GM12878 (cell line): ENCODE measurements around the gene TIMM17B. TPM values are rescaled to one million over a fixed set of nuclear protein-coding genes. Genes with fewer than 3 reads are reported as not detected.

ENCODE experiments used
- ATAC-seq: fragments of 200-7000 bp; cut with Tn5 transposase; 3 replicates; pipeline ENCODE4 v1.9.1; 2020; ENCODE audit warnings: mild to moderate bottlenecking, moderate library complexity
- BruUV-seq: library from RNA; stranded (reverse); fragments of 400-500 nt; replicated peaks from 2 replicates; lab custom pipeline; 2021; lab: Mats Ljungman, UMichigan
- CTCF ChIA-PET: fragments of 300-600 bp; sonication (Branson Sonifier 250); formaldehyde crosslinking; extraction: SDS; loops from one replicate; lab custom pipeline; 2021; ENCODE audit warnings: inconsistent platforms; lab: Yijun Ruan, JAX
- POLR2A ChIA-PET: fragments of 350-600 bp; formaldehyde crosslinking; extraction: SDS; loops from one replicate; lab custom pipeline; 2021; ENCODE audit warnings: inconsistent platforms; lab: Charles Lee
- RAD21 ChIA-PET: fragments of 300-600 bp; sonication (Branson Sonifier 250); formaldehyde crosslinking; loops from one replicate; lab custom pipeline; 2023; ENCODE audit warnings: antibody characterized with exemption; ENCODE audit not compliant: unreplicated experiment; lab: Charles Lee
- SMC1A ChIA-PET: fragments of 300-600 bp; sonication (Branson Sonifier 250); formaldehyde crosslinking; loops from one replicate; lab custom pipeline; 2023; ENCODE audit not compliant: unreplicated experiment, uncharacterized antibody; lab: Charles Lee
- DNase-seq: peaks from one replicate; pipeline ENCODE4 v3.0.0-alpha.2; 2011; ENCODE audit warnings: low read depth, low spot score
- FAIRE-seq: peaks from 3 replicates; lab custom pipeline; 2011; peaks lifted over from hg19 to GRCh38; lab: Jason Lieb, UNC
- H2AFZ ChIP-seq: 2 replicates; pipeline ENCODE4 v1.6.0; 2011; ENCODE audit warnings: low read depth, low read length, control low read depth; ENCODE audit not compliant: control insufficient read depth
- H3K27ac ChIP-seq: 2 replicates; pipeline ENCODE4 v1.5.1; 2011; ENCODE audit warnings: control low read depth; ENCODE audit not compliant: control insufficient read depth, insufficient read depth
- H3K27me3 ChIP-seq, 2 experiments: replicated peaks in 1 of 2; 2 replicates each; pipeline versions ENCODE4 v1.6.0 to v1.6.1; 2011; ENCODE audit warnings: low read length in 1 of 2; ENCODE audit not compliant: control insufficient read depth in 2 of 2, insufficient read depth in 2 of 2
- H3K36me3 ChIP-seq, 2 experiments: 2 replicates each; pipeline ENCODE4 v1.5.1; 2011; ENCODE audit warnings: low read length in 1 of 2; ENCODE audit not compliant: control insufficient read depth in 2 of 2, insufficient read depth in 2 of 2
- H3K4me1 ChIP-seq: 2 replicates; pipeline ENCODE4 v1.6.1; 2011; ENCODE audit warnings: mild to moderate bottlenecking, low read length, moderate library complexity, mixed read lengths; ENCODE audit not compliant: control insufficient read depth, insufficient read depth
- H3K4me2 ChIP-seq: 2 replicates; pipeline ENCODE4 v1.6.0; 2011; ENCODE audit warnings: control low read depth; ENCODE audit not compliant: control insufficient read depth, insufficient read depth
- H3K4me3 ChIP-seq: fragments of 200-600 bp; sonication (generic); 2 replicates; pipeline ENCODE4 v1.5.1; 2016
- H3K79me2 ChIP-seq: 2 replicates; pipeline ENCODE4 v1.6.0; 2011; ENCODE audit warnings: low read length; ENCODE audit not compliant: control insufficient read depth, insufficient read depth
- H3K9ac ChIP-seq: 2 replicates; pipeline ENCODE4 v1.8.0; 2011; ENCODE audit warnings: low read length, control low read depth, mixed read lengths; ENCODE audit not compliant: control insufficient read depth, insufficient read depth
- H3K9me3 ChIP-seq: replicated peaks from 3 replicates; pipeline ENCODE4 v1.5.1; 2011; ENCODE audit warnings: mild to moderate bottlenecking, low read length; ENCODE audit not compliant: control insufficient read depth, insufficient read depth
- H4K20me1 ChIP-seq: 2 replicates; pipeline ENCODE4 v1.6.0; 2011; ENCODE audit not compliant: control insufficient read depth, insufficient read depth
- BRCA1 ChIP-seq: IDR thresholded peaks from 2 replicates; pipeline ENCODE4 v1.6.1; 2011; ENCODE audit warnings: low read depth, low read length, improper control_type of control experiment
- CUX1 ChIP-seq: IDR thresholded peaks from 2 replicates; pipeline ENCODE4 v1.6.1; 2012; ENCODE audit warnings: improper control_type of control experiment, low read depth, low read length; ENCODE audit not compliant: insufficient replicate concordance
- E2F4 ChIP-seq: IDR thresholded peaks from 2 replicates; pipeline ENCODE4 v1.6.1; 2012; ENCODE audit warnings: low read depth, low read length, improper control_type of control experiment
- FOS ChIP-seq: IDR thresholded peaks from 3 replicates; pipeline ENCODE4 v1.6.1; 2011; ENCODE audit warnings: borderline replicate concordance; ENCODE audit not compliant: insufficient read length; ENCODE audit errors: extremely low read depth
- GATAD2B ChIP-seq: fragments of 450-650 bp; conservative IDR thresholded peaks from 2 replicates; pipeline ENCODE4 v1.6.1; 2017; ENCODE audit warnings: low read depth, mild to moderate bottlenecking, moderate library complexity
- HCFC1 ChIP-seq: fragments of 150-350 bp; IDR thresholded peaks from 2 replicates; pipeline ENCODE4 v1.6.1; 2014; ENCODE audit warnings: low read length
- KAT2A ChIP-seq: conservative IDR thresholded peaks from 2 replicates; pipeline ENCODE4 v1.6.1; 2011; ENCODE audit warnings: low read depth, low read length; ENCODE audit not compliant: control insufficient read depth
- NR2F1 ChIP-seq: fragments of 450-650 bp; conservative IDR thresholded peaks from 2 replicates; pipeline ENCODE4 v1.6.1; 2017; ENCODE audit warnings: mild to moderate bottlenecking
- SP1 ChIP-seq: IDR thresholded peaks from one replicate; pipeline ENCODE4 v1.6.1; 2011; ENCODE audit warnings: low read depth, low read length
- SPI1 ChIP-seq: IDR thresholded peaks from 2 replicates; pipeline ENCODE4 v1.6.1; 2011; ENCODE audit warnings: low read depth, mild to moderate bottlenecking, low read length, moderate library complexity, borderline replicate concordance; ENCODE audit not compliant: insufficient read depth
- SREBF2 ChIP-seq: IDR thresholded peaks from 2 replicates; pipeline ENCODE4 v1.6.1; 2012; ENCODE audit warnings: mild to moderate bottlenecking, low read length
- STAT3 ChIP-seq: IDR thresholded peaks from 2 replicates; pipeline ENCODE4 v1.6.1; 2011; ENCODE audit warnings: low read depth, low read length, improper control_type of control experiment
- ZNF592 ChIP-seq: fragments of 450-650 bp; IDR thresholded peaks from 2 replicates; pipeline ENCODE4 v1.6.1; 2017; ENCODE audit warnings: mild to moderate bottlenecking, moderate library complexity
- ZZZ3 ChIP-seq: IDR thresholded peaks from 2 replicates; pipeline ENCODE4 v1.6.1; 2011; ENCODE audit warnings: low read depth; ENCODE audit not compliant: control insufficient read depth, insufficient read length
- WGBS: methylation state at CpG from one replicate; pipeline ENCODE4 v1.1.6; 2016; ENCODE audit warnings: low lambda C conversion rate; ENCODE audit not compliant: insufficient replicate concordance, insufficient coverage; ENCODE audit errors: missing lambda C conversion rate; 5-methylcytosine and 5-hydroxymethylcytosine counted together
- in situ Hi-C: fragments of 300-500 bp; cut with MboI; formaldehyde crosslinking; loops from 9 replicates; pipeline ENCODE4 v1.14.3; 2018; ENCODE audit warnings: mixed read lengths
- intact Hi-C: fragments of 100-400 bp; cut with micrococcal nuclease; formaldehyde crosslinking; loops from one replicate; pipeline ENCODE4 v1.14.2; 2022; ENCODE audit not compliant: unreplicated experiment
- polyA plus RNA-seq, 11 experiments: library from polyadenylated mRNA; depleted of rRNA in 4 of 11; unstranded in 6 of 11; stranded (reverse) in 5 of 11; fragments of >200 nt; fragmentation: Nextera tagmentation in 4 of 11; fragmentation: Illumina TruSeq in 1 of 11; extraction: Ambion mirVana in 4 of 11; extraction: Trizol in 1 of 11; gene quantifications; 1 replicate in 1 of 11; 2 replicates in 10 of 11; pipeline versions ENCODE4 v1.2.1 to v1.2.3, GENCODE V29; 2011 to 2016; ENCODE audit warnings: inconsistent platforms in 2 of 11, missing spikeins in 2 of 11, low read depth in 1 of 11
- total RNA-seq, 4 experiments: library from RNA; depleted of rRNA in 3 of 4; stranded (reverse); fragments of >200 nt in 3 of 4; fragmentation: Illumina TruSeq in 1 of 4; extraction: Trizol in 1 of 4; gene quantifications; 2 replicates each; pipeline versions ENCODE4 v1.2.1 to v1.2.3, GENCODE V29; 2013 to 2021

The TIMM17B gene
- total and polyA plus RNA-seq, 10 of the 15 experiments (the other 5 are each of a cell fraction or from before 2014, with no cell fraction given), result 4.5 to 88.7 (median 47.5) TPM

- intact Hi-C loops (no loop called here), in situ Hi-C loops (loop anchor here (25.0 kb wide), 1 partner anchor 998 kb away; no protein-coding TSS in a partner anchor)
- POLR2A ChIA-PET, result interaction anchor here (0.6 kb wide), 1 partner anchor 338 kb away, joined by 3 read pairs; no protein-coding TSS in a partner anchor
- no peak for ATAC-seq
- Histone ChIP-seq H3K27ac (no peak overlapping the region), H3K27me3 (no peaks in the 10 kb centered on the region), H3K9ac (no peak overlapping the region), H2AFZ (no peak overlapping the region), H3K79me2 (no peaks in the 10 kb centered on the region), H3K36me3 (no peaks in the 10 kb centered on the region), H3K9me3 (no peaks in the 10 kb centered on the region), H3K4me1 (no peaks in the 10 kb centered on the region), H3K4me2 (no peak overlapping the region), H4K20me1 (no peaks in the 10 kb centered on the region), H3K4me3 (no peak overlapping the region)
- FAIRE-seq, result no peak
- no peak for DNase-seq
- SMC1A ChIA-PET, result no interaction called here
- CTCF ChIA-PET, result no interaction called here
- 6% methylated on average over 4 of the region's 4 CpGs for WGBS
- RAD21 ChIA-PET, result no interaction called here
- BruUV-seq, result no TSS peak
- TF ChIP-seq GATAD2B, result no peak
- TF ChIP-seq SREBF2, result no peak
- no peak for TF ChIP-seq ZZZ3
- TF ChIP-seq FOS, result no peak
- TF ChIP-seq HCFC1, result no peak
- TF ChIP-seq CUX1, result no peak
- TF ChIP-seq ZNF592, result no peak
- TF ChIP-seq KAT2A, result no peak
- no peak for TF ChIP-seq NR2F1
- no peak for TF ChIP-seq E2F4
- TF ChIP-seq SPI1, result no peak
- no peak for TF ChIP-seq BRCA1
- no peak for TF ChIP-seq SP1
- TF ChIP-seq STAT3, result no peak
These were observed 33.4 kb downstream of the TIMM17B start for GRCh38 chrX:48864210-48864609.
